Measurements from ENCODE around the gene GAS2.

The GAS2 gene

GRCh38 chr11:22832315-22833015 is 166.1 kb downstream of the GAS2 start:
- H3K4me1 ChIP-seq (ENCODE audit: control insufficient read depth, insufficient read depth, low read length) = no peaks in the 10 kb centered on the region; the same call in 1 of the 2 replicates
- CTCF ChIA-PET = no interaction called here
- TF ChIP-seq ZNF148 (tag by site-specific recombination; IDR thresholded peaks at IDR 0.05; ENCODE audit: borderline replicate concordance) (no peak), ZNF513 (tag by site-specific recombination; IDR thresholded peaks at IDR 0.05) (no peak), BCL11B (tag by site-specific recombination; IDR thresholded peaks at IDR 0.05; ENCODE audit: low read depth) (no peak), ZEB2 (tag by site-specific recombination; IDR thresholded peaks at IDR 0.05) (no peak), ZNF600 (tag by site-specific recombination; IDR thresholded peaks at IDR 0.05) (no peak), ZNF777 (tag by site-specific recombination; IDR thresholded peaks at IDR 0.05; ENCODE audit: borderline replicate concordance) (no peak), SALL2 (tag by site-specific recombination; IDR thresholded peaks at IDR 0.05; ENCODE audit: borderline replicate concordance) (no peak), ZFP41 (tag by site-specific recombination; IDR thresholded peaks at IDR 0.05; ENCODE audit: borderline replicate concordance) (no peak), ZNF843 (tag by site-specific recombination; IDR thresholded peaks at IDR 0.05) (no peak), PRDM2 (tag by site-specific recombination; IDR thresholded peaks at IDR 0.05; ENCODE audit: borderline replicate concordance) (no peak), ZNF211 (tag by site-specific recombination; IDR thresholded peaks at IDR 0.05; ENCODE audit: low read depth) (no peak), SP3 (tag by site-specific recombination; IDR thresholded peaks at IDR 0.05) (no peak), ZNF510 (tag by site-specific recombination; IDR thresholded peaks at IDR 0.05; ENCODE audit: insufficient replicate concordance) (no peak), ZNF621 (tag by site-specific recombination; IDR thresholded peaks at IDR 0.05) (no peak), KLF10 (tag by site-specific recombination; IDR thresholded peaks at IDR 0.05) (no peak)
- no peaks in the 10 kb centered on the region for H3K9me3 ChIP-seq (ENCODE audit: control insufficient read depth, insufficient read depth, low read depth, low read length)
- POLR2A ChIA-PET = no interaction called here
- no peak overlapping the region for H3K4me3 ChIP-seq (ENCODE audit: low read depth, low read length)
- H3K27ac ChIP-seq (ENCODE audit: extremely low read depth, low read depth, low read length) = no peak overlapping the region
- no peaks in the 10 kb centered on the region for H3K36me3 ChIP-seq (ENCODE audit: control insufficient read depth in 2 of 2, insufficient read depth in 1 of 2, low read length in 2 of 2)
